Activated T-helper 17 cell treated with anti-CD3 and anti-CD28 coated beads, Interleukin-2, amount 50 U/mL, for 72 hours (primary cell): ENCODE data around the gene ZFAND6. TPM values are rescaled to one million over a fixed set of nuclear protein-coding genes. Genes with fewer than 3 reads are reported as not detected.
A peak's percentile ranks its signal among the peaks of the same experiment; 100 is the strongest.
"Not testable (repeated sequence)": the region's sequence is repeated elsewhere in the genome, so short reads cannot be mapped to it uniquely, and the experiment has no call there.

Experiments
- ATAC-seq: fragments of 150-1000 bp; cut with Tn5 transposase; replicated peaks from 2 replicates; pipeline ENCODE4 v1.10.0; 2021; ENCODE audit warnings: mild to moderate bottlenecking, moderate library complexity
- H3K27ac Mint-ChIP-seq: one replicate; pipeline ENCODE4 v1.8.0; 2022; ENCODE audit warnings: mixed read lengths
- H3K27me3 Mint-ChIP-seq: one replicate; pipeline ENCODE4 v1.8.0; 2022; ENCODE audit warnings: mixed read lengths
- H3K36me3 Mint-ChIP-seq: one replicate; pipeline ENCODE4 v1.8.0; 2022; ENCODE audit warnings: low read depth, mild to moderate bottlenecking, mixed read lengths
- H3K4me1 Mint-ChIP-seq: one replicate; pipeline ENCODE4 v1.8.0; 2022; ENCODE audit warnings: mixed read lengths
- H3K4me3 Mint-ChIP-seq: one replicate; pipeline ENCODE4 v1.8.0; 2022; ENCODE audit warnings: mild to moderate bottlenecking, mixed read lengths
- H3K9me3 Mint-ChIP-seq: one replicate; pipeline ENCODE4 v1.8.0; 2022; ENCODE audit warnings: mixed read lengths
- total RNA-seq, 2 donors: library from RNA; stranded (reverse); gene quantifications; one replicate each; pipeline ENCODE4 v1.2.3, GENCODE V29; 2022

ZFAND6 gene
- total RNA-seq, 2 donors from 2014 or later, result 26.2 to 35.2 TPM

- Mint-ChIP-seq H3K4me3 (no peak overlapping the region), H3K27me3 (no peaks in the 10 kb centered on the region), H3K36me3 (peaks cover 68% of the 10 kb centered on the region), H3K4me1 (no peaks in the 10 kb centered on the region), H3K9me3 (no peaks in the 10 kb centered on the region), H3K27ac (no peak overlapping the region)
- ATAC-seq, result no peak
Observed at GRCh38 chr15:80123034-80123433, 63.6 kb downstream of the ZFAND6 start.

- ATAC-seq, H3K27me3 Mint-ChIP-seq, H3K4me1 Mint-ChIP-seq, H3K27ac Mint-ChIP-seq, H3K9me3 Mint-ChIP-seq, H3K4me3 Mint-ChIP-seq: not testable (repeated sequence)
- H3K36me3 Mint-ChIP-seq, result peaks cover 59% of the 10 kb centered on the region
Observed at GRCh38 chr15:80127253-80127652, 67.8 kb downstream of the ZFAND6 start.

DNA sequence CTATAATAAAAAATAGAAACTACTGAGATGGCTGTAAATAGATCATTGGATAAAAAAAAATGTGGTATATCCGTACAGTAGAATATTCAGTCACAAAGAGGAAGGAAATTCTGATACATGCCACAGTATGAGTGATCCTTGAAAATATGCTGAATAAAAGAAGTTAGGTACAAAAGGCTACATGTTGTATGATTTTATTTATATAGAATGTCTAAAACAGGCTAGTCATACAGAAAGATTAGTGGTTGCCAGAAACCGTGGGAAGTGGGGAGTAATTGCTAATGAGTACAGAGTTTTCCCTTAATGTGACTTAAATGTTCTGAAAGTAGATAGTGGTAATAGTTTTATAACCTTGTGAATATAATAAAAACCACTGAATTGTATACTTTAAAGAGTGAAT lies 68.4 kb downstream of the ZFAND6 start:
- Mint-ChIP-seq H3K36me3 (peaks cover 59% of the 10 kb centered on the region), H3K27ac (no peak overlapping the region), H3K4me1 (no peaks in the 10 kb centered on the region), H3K4me3 (no peak overlapping the region), H3K9me3 (no peaks in the 10 kb centered on the region), H3K27me3 (no peaks in the 10 kb centered on the region)
- ATAC-seq, result no peak

- no peak overlapping the region for H3K27ac Mint-ChIP-seq
- H3K36me3 Mint-ChIP-seq, result peaks cover 60% of the 10 kb centered on the region
- H3K4me1 Mint-ChIP-seq, result no peaks in the 10 kb centered on the region
- no peak for ATAC-seq
- no peaks in the 10 kb centered on the region for H3K27me3 Mint-ChIP-seq
- no peak overlapping the region for H3K4me3 Mint-ChIP-seq
- no peaks in the 10 kb centered on the region for H3K9me3 Mint-ChIP-seq
Observed at GRCh38 chr15:80132382-80132781, 72.9 kb downstream of the ZFAND6 start.

DNA sequence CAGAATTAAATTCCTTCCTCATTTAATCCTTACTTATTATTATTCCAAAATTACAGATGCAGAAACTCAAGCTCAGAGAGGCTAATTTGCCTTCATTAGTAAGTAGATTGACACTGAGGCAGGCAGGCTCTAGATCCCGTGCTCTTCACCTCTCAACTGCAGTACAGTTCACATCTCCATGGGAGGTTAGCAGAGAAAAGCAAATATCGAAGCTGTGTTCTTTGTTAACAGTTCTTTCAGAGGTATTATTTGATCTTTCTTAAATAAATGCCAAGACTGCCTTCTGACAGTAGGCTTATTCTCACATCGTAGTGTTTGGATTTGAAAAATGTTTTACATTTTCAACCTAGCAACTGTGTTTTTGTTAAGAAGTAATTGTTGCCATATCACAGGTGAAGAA lies 77.4 kb downstream of the ZFAND6 start:
- Mint-ChIP-seq H3K27ac (no peak overlapping the region), H3K27me3 (no peaks in the 10 kb centered on the region), H3K4me1 (no peaks in the 10 kb centered on the region), H3K4me3 (no peak overlapping the region), H3K36me3 (peaks cover 58% of the 10 kb centered on the region), H3K9me3 (no peaks in the 10 kb centered on the region)
- no peak for ATAC-seq

DNA sequence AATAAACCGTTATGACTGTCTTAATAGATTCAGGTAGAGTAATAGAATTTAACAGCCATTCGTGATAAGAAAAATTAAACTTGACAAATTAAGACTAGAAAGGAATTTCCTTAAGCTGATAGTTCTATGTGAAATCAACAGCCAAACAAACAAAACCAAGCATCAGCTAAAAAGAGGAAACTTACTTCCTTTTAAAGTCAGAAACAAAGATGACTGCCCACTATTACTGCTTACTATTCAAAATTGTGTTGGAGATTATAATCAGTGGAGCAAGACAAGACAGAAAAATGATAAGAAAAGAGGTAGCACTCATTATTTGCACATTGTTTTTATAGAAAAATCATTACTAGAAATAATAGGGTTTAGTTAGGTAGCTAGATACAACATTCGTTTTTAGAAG lies 79.5 kb downstream of the ZFAND6 start:
- ATAC-seq, result no peak
- no peak overlapping the region for H3K27ac Mint-ChIP-seq
- no peak overlapping the region for H3K4me3 Mint-ChIP-seq
- H3K27me3 Mint-ChIP-seq, result no peaks in the 10 kb centered on the region
- no peaks in the 10 kb centered on the region for H3K4me1 Mint-ChIP-seq
- peaks cover 40% of the 10 kb centered on the region for H3K36me3 Mint-ChIP-seq
- H3K9me3 Mint-ChIP-seq, result no peaks in the 10 kb centered on the region

DNA sequence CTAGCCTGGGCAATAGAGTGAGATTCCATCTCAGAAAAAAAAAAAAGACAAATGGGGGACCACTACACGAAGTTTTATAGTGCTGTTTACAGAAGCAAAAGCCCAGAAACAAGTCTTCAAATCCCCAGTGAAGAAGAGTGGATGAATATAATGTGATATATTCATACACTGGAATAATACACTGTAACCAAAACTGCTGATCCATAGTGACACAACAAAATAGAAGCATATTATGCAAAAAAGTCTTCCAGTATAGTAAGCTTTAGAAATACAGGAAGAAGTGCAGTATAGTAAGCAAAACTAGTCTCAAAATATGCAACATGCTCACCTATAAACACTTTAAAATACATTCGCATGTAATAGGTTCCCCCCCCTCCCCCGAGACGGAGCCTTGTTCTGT lies 81.4 kb downstream of the ZFAND6 start:
- Mint-ChIP-seq H3K4me1 (no peaks in the 10 kb centered on the region), H3K9me3 (no peaks in the 10 kb centered on the region), H3K27ac (no peak overlapping the region), H3K27me3 (no peaks in the 10 kb centered on the region), H3K4me3 (no peak overlapping the region), H3K36me3 (peaks cover 22% of the 10 kb centered on the region)
- no peak for ATAC-seq

- Mint-ChIP-seq H3K36me3 (peaks cover 15% of the 10 kb centered on the region), H3K4me1 (no peaks in the 10 kb centered on the region), H3K9me3 (no peaks in the 10 kb centered on the region), H3K27me3 (no peaks in the 10 kb centered on the region), H3K4me3 (no peak overlapping the region), H3K27ac (no peak overlapping the region)
- ATAC-seq, result no peak
Observed at GRCh38 chr15:80141916-80142598, 82.6 kb downstream of the ZFAND6 start.

- ATAC-seq, result no peak
- H3K36me3 Mint-ChIP-seq, result peaks cover 9% of the 10 kb centered on the region
- H3K4me3 Mint-ChIP-seq, result no peak overlapping the region
- H3K9me3 Mint-ChIP-seq, result no peaks in the 10 kb centered on the region
- no peaks in the 10 kb centered on the region for H3K27me3 Mint-ChIP-seq
- no peak overlapping the region for H3K27ac Mint-ChIP-seq
- H3K4me1 Mint-ChIP-seq, result no peaks in the 10 kb centered on the region
Observed at GRCh38 chr15:80142646-80143045, 83.2 kb downstream of the ZFAND6 start.

- peaks cover 19% of the 10 kb centered on the region for H3K4me1 Mint-ChIP-seq
- no peak overlapping the region for H3K4me3 Mint-ChIP-seq
- H3K27ac Mint-ChIP-seq, result no peak overlapping the region
- no peaks in the 10 kb centered on the region for H3K9me3 Mint-ChIP-seq
- H3K27me3 Mint-ChIP-seq, result no peaks in the 10 kb centered on the region
- ATAC-seq, result no peak
- peaks cover 10% of the 10 kb centered on the region for H3K36me3 Mint-ChIP-seq
Observed at GRCh38 chr15:80151148-80151547, 91.7 kb downstream of the ZFAND6 start.

DNA sequence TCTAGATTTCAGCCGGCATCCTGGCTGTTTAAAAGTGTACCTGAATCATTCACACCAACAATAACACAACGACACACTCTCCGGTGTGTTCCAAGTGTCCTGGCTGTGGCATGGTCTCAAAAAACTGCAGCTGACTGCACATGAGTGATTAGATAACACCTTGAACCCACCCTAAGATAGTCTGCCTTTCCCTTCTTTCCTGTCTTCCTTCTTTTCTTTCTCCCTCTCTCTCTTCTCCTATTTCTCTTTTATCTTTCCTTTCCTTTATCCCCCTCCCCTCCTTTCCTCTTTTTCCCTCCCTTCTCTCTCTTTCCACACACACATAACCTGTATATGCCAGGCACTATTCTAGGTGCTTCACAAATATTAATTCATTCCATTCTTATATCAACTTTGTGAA lies 92.1 kb downstream of the ZFAND6 start:
- Mint-ChIP-seq H3K27me3 (no peaks in the 10 kb centered on the region), H3K27ac (peak overlapping the region; percentile 47), H3K36me3 (peaks cover 10% of the 10 kb centered on the region), H3K9me3 (no peaks in the 10 kb centered on the region), H3K4me1 (peaks cover 19% of the 10 kb centered on the region), H3K4me3 (peak overlapping the region; percentile 73)
- ATAC-seq, result no peak

GRCh38 chr15:80152180-80152895 lies 92.9 kb downstream of the ZFAND6 start:
- H3K36me3 Mint-ChIP-seq, result peaks cover 10% of the 10 kb centered on the region
- no peaks in the 10 kb centered on the region for H3K9me3 Mint-ChIP-seq
- ATAC-seq, result peak; percentile 73
- peak overlapping the region; percentile 89 for H3K4me3 Mint-ChIP-seq
- no peaks in the 10 kb centered on the region for H3K27me3 Mint-ChIP-seq
- H3K27ac Mint-ChIP-seq, result peak overlapping the region; percentile 90
- peaks cover 19% of the 10 kb centered on the region for H3K4me1 Mint-ChIP-seq

DNA sequence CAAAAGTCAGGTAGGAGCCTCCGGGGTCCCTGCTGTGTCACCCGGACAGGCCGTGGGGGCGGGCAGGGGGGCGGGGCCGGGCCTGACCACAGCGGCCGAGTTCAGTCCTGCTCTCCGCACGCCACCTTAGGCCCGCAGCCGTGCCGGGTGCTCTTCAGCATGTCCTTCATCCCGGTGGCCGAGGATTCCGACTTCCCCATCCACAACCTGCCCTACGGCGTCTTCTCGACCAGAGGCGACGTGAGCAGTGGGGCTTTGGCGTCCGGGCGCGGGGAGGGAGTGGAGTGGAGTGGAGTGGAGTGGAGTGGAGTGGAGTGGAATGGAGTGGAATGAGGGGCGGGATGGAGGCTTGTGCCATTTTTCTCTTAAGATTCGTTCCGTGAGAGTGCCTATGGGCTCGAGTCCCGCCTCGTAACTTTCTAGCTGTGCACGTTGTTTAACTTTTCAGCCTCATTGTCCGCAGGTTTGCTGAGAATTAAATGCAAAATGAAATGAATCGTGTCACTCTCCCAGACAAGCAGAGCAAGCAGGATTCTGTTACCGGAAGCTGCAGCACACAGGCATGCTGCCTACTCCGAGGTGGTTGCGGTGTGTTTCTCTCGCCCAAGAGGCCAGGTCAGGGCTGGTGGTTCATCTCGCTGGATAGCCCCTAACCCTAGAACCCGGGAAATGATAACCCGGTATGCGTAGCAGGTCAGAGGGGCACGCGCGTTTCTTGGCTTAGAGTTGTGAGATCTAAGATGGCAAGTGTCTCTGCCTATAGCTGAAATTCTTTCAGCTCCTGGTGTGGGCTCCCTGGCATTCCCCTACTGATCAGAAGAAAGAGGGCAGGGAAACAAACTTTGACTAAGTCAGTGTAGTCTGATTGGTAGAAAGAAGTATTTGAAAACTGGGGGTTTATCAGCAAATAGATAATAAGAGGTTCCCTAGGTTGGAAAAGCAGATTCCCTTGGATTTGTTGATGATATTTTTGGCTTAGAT lies 93.7 kb downstream of the ZFAND6 start, which contains the start of gene FAH:
Gene FAH (plus strand): TSS at position 104 of the 981 bp plus-strand sequence. CDS start 56 bp downstream, at position 160.
- H3K27ac Mint-ChIP-seq, result peak within 1 kb of the TSS; percentile 90
- H3K4me3 Mint-ChIP-seq, result peak within 1 kb of the TSS; percentile 89
- H3K36me3 Mint-ChIP-seq, result peaks cover 11% of the 10 kb centered on the region

GRCh38 chr15:80153900-80154299 lies 94.4 kb downstream of the ZFAND6 start:
- peaks cover 18% of the 10 kb centered on the region for H3K36me3 Mint-ChIP-seq
- peaks cover 19% of the 10 kb centered on the region for H3K4me1 Mint-ChIP-seq
- ATAC-seq, result no peak
- H3K9me3 Mint-ChIP-seq, result no peaks in the 10 kb centered on the region
- peak overlapping the region; percentile 90 for H3K27ac Mint-ChIP-seq
- peak overlapping the region; percentile 89 for H3K4me3 Mint-ChIP-seq
- no peaks in the 10 kb centered on the region for H3K27me3 Mint-ChIP-seq

More for the DNA sequence above, 93.7 kb downstream of the ZFAND6 start, which contains the start of gene FAH:
- peaks cover 19% of the 10 kb centered on the region for H3K4me1 Mint-ChIP-seq
- peak; percentile 83 for ATAC-seq
- no peaks in the 10 kb centered on the region for H3K9me3 Mint-ChIP-seq
- no peaks in the 10 kb centered on the region for H3K27me3 Mint-ChIP-seq
